Pancreas (tissue), 10 donors: ENCODE measurements around the gene BUD23. TPM values are rescaled to one million over a fixed set of nuclear protein-coding genes. Genes with fewer than 3 reads are reported as not detected.

Experiments
- ATAC-seq, 4 donors: fragments of 200-7000 bp; cut with Tn5 transposase; one replicate each; pipeline versions ENCODE4 v1.8.0 to v1.9.1; 2020; ENCODE audit warnings: mild to moderate bottlenecking in 4 of 4, moderate library complexity in 4 of 4
- DNase-seq, 6 donors: peaks; one replicate each; pipeline ENCODE4 v3.0.0-alpha.2; 2020
- FAIRE-seq: peaks from 2 replicates; lab custom pipeline; 2012; peaks lifted over from hg19 to GRCh38; lab: Jason Lieb, UNC
- H3K27ac ChIP-seq, 4 donors: fragments of 200-600 bp; sonication (generic); 1 replicate in 3 of 4; 2 replicates in 1 of 4; pipeline versions ENCODE4 v1.5.0 to v1.8.0; 2020
- H3K27me3 ChIP-seq, 4 donors: fragments of 200-600 bp; one replicate each; pipeline ENCODE4 v1.8.0; 2021
- H3K36me3 ChIP-seq, 3 donors: fragments of 200-600 bp; sonication (generic) in 1 of 3; one replicate each; pipeline versions ENCODE4 v1.5.0 to v1.8.0; 2020 to 2021
- H3K4me1 ChIP-seq, 3 donors: fragments of 200-600 bp; one replicate each; pipeline ENCODE4 v1.8.0; 2021
- H3K4me3 ChIP-seq, 4 donors: fragments of 200-600 bp; sonication (generic) in 2 of 4; one replicate each; pipeline versions ENCODE4 v1.5.0 to v1.8.0; 2020 to 2021
- H3K9me3 ChIP-seq, 4 donors: fragments of 200-600 bp; one replicate each; pipeline ENCODE4 v1.8.0; 2021
- WGBS, 2 donors: extraction: QIAGEN DNeasy Blood & Tissue Kit; methylation state at CpG; one replicate each; pipeline ENCODE4 v1.1.7; 2013; 5-methylcytosine and 5-hydroxymethylcytosine counted together
- intact Hi-C, 3 donors: fragments of 100-400 bp; cut with DNase I; formaldehyde crosslinking; loops; one replicate each; pipeline versions ENCODE4 v1.11.1 to v1.14.2; 2022
- microRNA-seq, 2 donors: library from miRNA; unstranded; fragments of <30 nt; microRNA quantifications; one replicate each; pipeline versions ENCODE4 to v1.1.0, GENCODE V29; 2019 to 2020
- polyA plus RNA-seq, 2 donors: library from polyadenylated mRNA; stranded (reverse); fragments of 200-250 nt; gene quantifications; one replicate each; pipeline ENCODE4 v1.2.3, GENCODE V29; 2013
- total RNA-seq, 6 donors: library from RNA; stranded (reverse); fragmentation: NEBNext Ultra II Directional in 4 of 6; extraction: Animal tissue kit (Norgen Biotek cat#: 25700) in 4 of 6; gene quantifications; one replicate each; pipeline versions ENCODE4 v1.2.1 to v1.2.4, GENCODE V29; 2021 to 2023
- TF ChIP-seq, protein P1 (sequence below), 4 donors: fragments of 200-600 bp; sonication (generic) in 3 of 4; IDR thresholded peaks; one replicate each; pipeline versions ENCODE4 v1.5.0 to v1.8.0; 2021; ENCODE audit warnings: antibody characterized with exemption in 4 of 4
- donor health status: healthy with polysubstance abuse.
- donor health status: DM: no; HTN: no; CAD: no; lungs with moderate emphysema.
- donor health status: DM: no; HTN: no; CAD: no.
- donor health status: control.
- donor health status: control.
- donor health status: Bipolar disorder and iron deficiency.
- donor health status: DM: yes; HTN: yes; CAD: no.
- donor health status: DM: no; HTN: no; CAD: no.
- donor health status: DM: no; HTN: no; CAD: no.
- donor health status: DM: yes; HTN: yes; CAD: no.

BUD23 gene
- total and polyA plus RNA-seq, 8 donors: 26.9 to 62.9 (median 35.7) TPM

DNA sequence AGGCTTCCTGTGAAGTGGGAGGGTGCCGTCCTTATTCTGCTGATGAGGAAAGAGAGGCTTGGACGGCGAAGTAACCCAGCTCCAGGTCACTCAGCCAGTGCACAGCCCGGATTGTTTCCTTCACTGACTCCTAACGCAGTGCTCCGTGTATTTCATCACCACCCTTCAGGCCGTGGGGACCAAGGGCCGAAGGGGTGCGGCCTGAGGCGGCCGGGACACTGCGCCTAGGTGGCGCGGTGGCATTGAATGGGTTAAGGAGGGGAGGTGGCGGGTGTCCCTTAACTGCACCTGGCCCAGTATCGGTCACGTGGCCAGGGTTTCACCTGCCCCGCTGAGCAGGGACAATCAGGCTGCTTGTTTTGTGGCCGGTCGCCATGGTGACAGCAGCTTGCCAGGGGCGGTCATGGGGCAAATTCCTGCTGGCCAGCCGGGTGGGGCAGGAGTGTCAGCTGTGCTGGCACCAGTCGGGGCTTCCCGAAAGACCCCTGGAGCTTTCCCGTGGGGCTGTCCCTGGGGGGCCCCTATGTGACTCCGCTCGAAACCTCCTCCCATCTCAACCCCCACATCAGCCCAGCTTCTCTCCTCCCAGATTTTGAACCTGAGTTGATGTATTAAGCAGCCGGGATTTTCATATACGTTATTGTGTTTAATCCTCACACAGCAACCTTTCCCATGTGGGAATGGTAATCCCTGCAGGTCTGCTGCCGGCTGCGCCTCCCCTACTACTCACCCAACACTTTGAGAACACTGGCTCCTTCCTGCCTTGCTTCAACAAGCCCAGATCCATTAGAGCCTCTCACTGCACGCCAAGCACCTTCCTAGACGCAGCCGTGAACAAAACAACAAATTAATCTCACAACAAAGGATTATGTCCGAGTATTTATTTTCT is 59.6 kb downstream of the BUD23 start:
- TF ChIP-seq, protein P1, sequence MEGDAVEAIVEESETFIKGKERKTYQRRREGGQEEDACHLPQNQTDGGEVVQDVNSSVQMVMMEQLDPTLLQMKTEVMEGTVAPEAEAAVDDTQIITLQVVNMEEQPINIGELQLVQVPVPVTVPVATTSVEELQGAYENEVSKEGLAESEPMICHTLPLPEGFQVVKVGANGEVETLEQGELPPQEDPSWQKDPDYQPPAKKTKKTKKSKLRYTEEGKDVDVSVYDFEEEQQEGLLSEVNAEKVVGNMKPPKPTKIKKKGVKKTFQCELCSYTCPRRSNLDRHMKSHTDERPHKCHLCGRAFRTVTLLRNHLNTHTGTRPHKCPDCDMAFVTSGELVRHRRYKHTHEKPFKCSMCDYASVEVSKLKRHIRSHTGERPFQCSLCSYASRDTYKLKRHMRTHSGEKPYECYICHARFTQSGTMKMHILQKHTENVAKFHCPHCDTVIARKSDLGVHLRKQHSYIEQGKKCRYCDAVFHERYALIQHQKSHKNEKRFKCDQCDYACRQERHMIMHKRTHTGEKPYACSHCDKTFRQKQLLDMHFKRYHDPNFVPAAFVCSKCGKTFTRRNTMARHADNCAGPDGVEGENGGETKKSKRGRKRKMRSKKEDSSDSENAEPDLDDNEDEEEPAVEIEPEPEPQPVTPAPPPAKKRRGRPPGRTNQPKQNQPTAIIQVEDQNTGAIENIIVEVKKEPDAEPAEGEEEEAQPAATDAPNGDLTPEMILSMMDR (IDR thresholded peaks at IDR 0.05): no peak
- FAIRE-seq: no peak
- peak; percentile 95 to 100 (median 98) for DNase-seq
- ATAC-seq: peak; percentile 62 to 75 (median 69)
- no peaks in the 10 kb centered on the region for H3K9me3 ChIP-seq
- peaks cover 26 to 34% (median 29%) of the 10 kb centered on the region in 3 donors for H3K4me1 ChIP-seq
- WGBS, 2 donors: 6% methylated on average over 35 of the region's 35 CpGs
- no peaks in the 10 kb centered on the region for H3K27me3 ChIP-seq
- H3K36me3 ChIP-seq: no peaks in the 10 kb centered on the region
- intact Hi-C loops: no loop called here
- peak overlapping the region in 2 of 4 donors; percentile 6 for H3K4me3 ChIP-seq
- peak overlapping the region; percentile 96 to 100 (median 100) for H3K27ac ChIP-seq

DNA sequence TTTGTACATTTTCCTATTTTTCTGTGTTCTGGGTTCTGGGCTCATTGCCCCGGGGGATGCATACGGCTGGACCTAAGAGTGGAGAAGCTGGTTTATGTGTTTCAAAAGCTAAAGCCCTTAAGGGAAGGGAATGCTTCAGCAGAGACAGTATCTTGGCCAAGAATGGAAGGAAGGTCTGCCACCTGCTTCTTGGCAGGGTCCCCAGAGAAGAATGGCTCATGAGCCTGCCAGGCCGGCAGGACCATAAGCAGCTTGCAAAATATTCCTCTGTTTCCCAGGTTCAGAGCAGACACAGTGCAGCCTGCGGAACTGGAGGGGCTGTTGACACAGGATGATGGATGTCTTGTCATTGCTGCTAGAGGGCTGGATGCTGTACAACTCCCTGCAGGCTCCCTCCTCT is 63.0 kb downstream of the BUD23 start:
- Histone ChIP-seq H3K36me3 (no peaks in the 10 kb centered on the region), H3K4me3 (no peak overlapping the region), H3K27me3 (no peaks in the 10 kb centered on the region), H3K4me1 (peaks cover 40 to 45% (median 43%) of the 10 kb centered on the region in 3 donors), H3K9me3 (no peaks in the 10 kb centered on the region), H3K27ac (peak overlapping the region; percentile 46 to 100 (median 66))
- TF ChIP-seq, protein P1 (IDR thresholded peaks at IDR 0.05): no peak
- intact Hi-C loops: no loop called here
- no peak for FAIRE-seq
- DNase-seq: peak in 4 of 6 donors; percentile 66 to 77 (median 68)
- WGBS, 2 donors: 9 to 11% methylated on average over 4 of the region's 4 CpGs
- peak; percentile 19 to 46 (median 28) for ATAC-seq

Small RNAs within 50 kb of the gene (microRNA-seq; reads per million reads assigned to microRNA genes)
- gene MIR4284: 0 reads per million in 2 donors

Other genes starting within 250 kb of the BUD23 start
- under 1 TPM; 0.28 to 0.63 (median 0.46) TPM for gene FZD9, start 249.8 kb upstream of the BUD23 start, total RNA-seq
- gene FZD9, start 249.8 kb upstream of the BUD23 start, polyA plus RNA-seq: under 1 TPM; 0.38 to 0.95 TPM
- 10 to 100 TPM; 16.1 to 29.0 (median 18.9) TPM for gene BAZ1B, start 161.3 kb upstream of the BUD23 start, total RNA-seq
- 10 to 100 TPM; 11.6 to 12.8 TPM for gene BAZ1B, start 161.3 kb upstream of the BUD23 start, polyA plus RNA-seq
- gene BCL7B, start 125.9 kb upstream of the BUD23 start, total RNA-seq: 10 to 100 TPM; 13.5 to 20.9 (median 17.1) TPM
- gene BCL7B, start 125.9 kb upstream of the BUD23 start, polyA plus RNA-seq: 10 to 100 TPM; 34.4 to 44.6 TPM
- gene TBL2, start 105.0 kb upstream of the BUD23 start, total RNA-seq: 10 to 100 TPM; 21.2 to 38.9 (median 28.3) TPM
- gene TBL2, start 105.0 kb upstream of the BUD23 start, polyA plus RNA-seq: 10 to 100 TPM; 17.2 to 26.1 TPM
- gene MLXIPL, start 59.1 kb upstream of the BUD23 start, total RNA-seq: 10 to 100 TPM in 5 of 6 donors, 1 to 10 TPM in 1; 8.8 to 25.9 (median 19.5) TPM
- 100 to 1,000 TPM; 146 to 176 TPM for gene MLXIPL, start 59.1 kb upstream of the BUD23 start, polyA plus RNA-seq
- 1 to 10 TPM; 2.6 to 3.9 (median 2.9) TPM for gene VPS37D, start 15.8 kb upstream of the BUD23 start, total RNA-seq
- 1 to 10 TPM; 4.5 to 8.2 TPM for gene VPS37D, start 15.8 kb upstream of the BUD23 start, polyA plus RNA-seq
- 1 to 10 TPM; 4.1 to 8.2 (median 5.6) TPM for gene DNAJC30, start 144 bp upstream of the BUD23 start, total RNA-seq
- gene DNAJC30, start 144 bp upstream of the BUD23 start, polyA plus RNA-seq: 1 to 10 TPM; 5.1 to 6.4 TPM
- gene STX1A, start 36.1 kb downstream of the BUD23 start, total RNA-seq: 10 to 100 TPM in 2 of 6 donors, 1 to 10 TPM in 4; 2.3 to 11.9 (median 6.9) TPM
- 10 to 100 TPM; 31.8 to 95.7 TPM for gene STX1A, start 36.1 kb downstream of the BUD23 start, polyA plus RNA-seq
- 10 to 100 TPM; 16.0 to 30.6 (median 22.1) TPM for gene ABHD11, start 55.2 kb downstream of the BUD23 start, total RNA-seq
- gene ABHD11, start 55.2 kb downstream of the BUD23 start, polyA plus RNA-seq: 10 to 100 TPM; 91.0 to 95.2 TPM
- gene CLDN3, start 86.7 kb downstream of the BUD23 start, total RNA-seq: 10 to 100 TPM; 42.9 to 62.0 (median 48.3) TPM
- gene CLDN3, start 86.7 kb downstream of the BUD23 start, polyA plus RNA-seq: 100 to 1,000 TPM; 110 to 122 TPM
- 100 to 1,000 TPM in 2 of 6 donors, 10 to 100 TPM in 4; 47.8 to 150 (median 65.1) TPM for gene CLDN4, start 147.4 kb downstream of the BUD23 start, total RNA-seq
- 10 to 100 TPM; 73.1 to 75.2 TPM for gene CLDN4, start 147.4 kb downstream of the BUD23 start, polyA plus RNA-seq
- gene METTL27, start 158.9 kb downstream of the BUD23 start, total RNA-seq: 10 to 100 TPM in 1 of 6 donors, 1 to 10 TPM in 5; 3.0 to 11.2 (median 4.7) TPM
- gene METTL27, start 158.9 kb downstream of the BUD23 start, polyA plus RNA-seq: 1 to 10 TPM; 5.6 to 6.6 TPM
- gene TMEM270, start 177.6 kb downstream of the BUD23 start, total RNA-seq: under 1 TPM in 1 of 6 donors, not detected in 5; 0.25 TPM
- under 1 TPM in 1 of 2 donors, not detected in 1; 0.31 TPM for gene TMEM270, start 177.6 kb downstream of the BUD23 start, polyA plus RNA-seq